NCI-H128 (cell line): ENCODE results near the gene KCNT1.

Experiments used
- DNase-seq: peaks from one replicate; lab custom pipeline; 2025; ENCODE audit not compliant: unreplicated experiment; lab: John Stamatoyannopoulos, UW

The KCNT1 gene

DNA sequence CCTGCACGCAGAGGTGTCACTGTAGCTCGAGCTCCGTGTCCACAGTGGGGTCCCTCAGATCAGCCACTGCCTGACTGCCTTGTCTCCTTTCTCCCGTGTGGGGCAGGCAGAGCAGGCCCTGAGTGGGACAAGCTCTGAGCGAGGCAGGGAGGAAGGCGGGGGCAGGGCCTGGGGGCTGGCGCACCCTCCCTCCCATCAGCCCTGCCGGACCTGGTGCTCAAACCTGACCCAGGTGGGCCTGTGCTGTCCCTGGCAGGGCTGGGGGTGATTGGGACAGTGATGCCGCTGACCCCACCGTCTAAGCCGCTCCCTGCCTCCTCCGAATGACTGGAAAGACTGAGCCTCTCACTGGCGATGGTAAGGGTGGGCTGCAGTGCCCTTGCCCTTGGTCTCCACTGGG is 60.9 kb downstream of the KCNT1 start:
- DNase-seq: no peak

GRCh38 chr9:135763716-135764446 is 61.9 kb downstream of the KCNT1 start:
- DNase-seq: no peak

GRCh38 chr9:135764731-135765130 is 62.7 kb downstream of the KCNT1 start:
- no peak for DNase-seq

- no peak for DNase-seq
Observed at GRCh38 chr9:135765416-135765815, 63.4 kb downstream of the KCNT1 start.

- no peak for DNase-seq
Observed at GRCh38 chr9:135766251-135766650, 64.3 kb downstream of the KCNT1 start.

DNA sequence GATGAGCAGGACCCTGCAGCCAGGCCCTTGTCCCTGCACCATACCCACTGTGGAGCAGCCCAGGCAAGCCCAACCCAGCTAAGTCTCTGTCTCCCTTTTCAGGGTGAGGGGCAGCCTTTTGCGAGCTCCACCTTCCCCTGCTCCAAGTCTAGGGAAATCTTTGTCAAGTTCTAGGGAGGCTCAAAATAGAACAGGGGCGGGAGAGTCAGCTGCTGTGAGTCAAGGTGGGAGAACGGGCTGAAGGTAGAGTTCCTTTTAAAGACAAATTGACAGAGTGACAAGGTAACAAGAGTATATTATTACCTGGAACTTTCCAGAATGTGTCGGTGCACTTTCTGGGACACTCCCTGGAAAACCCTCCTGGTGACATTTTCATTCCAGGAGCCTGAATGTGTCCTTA is 64.7 kb downstream of the KCNT1 start:
- DNase-seq: no peak

GRCh38 chr9:135768516-135769218 is 66.7 kb downstream of the KCNT1 start:
- no peak for DNase-seq

- no peak for DNase-seq
Observed at GRCh38 chr9:135769489-135770202, 67.7 kb downstream of the KCNT1 start.

DNA sequence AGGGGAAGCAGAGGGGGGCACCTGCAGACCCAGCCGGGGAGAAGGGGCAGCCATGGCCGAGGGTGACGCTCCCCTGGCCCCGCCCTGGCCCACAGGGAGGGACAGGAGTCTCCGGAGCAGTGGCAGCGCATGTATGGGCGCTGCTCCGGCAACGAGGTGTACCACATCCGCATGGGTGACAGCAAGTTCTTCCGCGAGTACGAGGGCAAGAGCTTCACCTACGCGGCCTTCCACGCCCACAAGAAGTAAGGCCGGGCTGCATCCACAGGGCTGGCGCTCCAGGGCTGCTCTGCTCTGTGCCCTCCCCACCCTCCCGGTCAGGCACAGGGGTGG is 68.2 kb downstream of the KCNT1 start:
- DNase-seq: no peak

DNA sequence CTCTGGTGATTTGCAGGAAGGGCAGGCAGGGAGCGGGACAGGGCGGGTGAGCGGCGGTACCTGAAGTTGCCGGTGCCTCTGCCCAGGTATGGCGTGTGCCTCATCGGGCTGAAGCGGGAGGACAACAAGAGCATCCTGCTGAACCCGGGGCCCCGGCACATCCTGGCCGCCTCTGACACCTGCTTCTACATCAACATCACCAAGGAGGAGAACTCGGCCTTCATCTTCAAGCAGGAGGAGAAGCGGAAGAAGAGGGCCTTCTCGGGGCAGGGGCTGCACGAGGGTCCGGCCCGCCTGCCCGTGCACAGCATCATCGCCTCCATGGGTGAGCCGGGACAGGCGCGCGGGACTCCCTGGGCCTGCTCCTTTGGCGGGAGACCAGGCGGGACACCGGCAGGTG is 68.8 kb downstream of the KCNT1 start:
- no peak for DNase-seq

DNA sequence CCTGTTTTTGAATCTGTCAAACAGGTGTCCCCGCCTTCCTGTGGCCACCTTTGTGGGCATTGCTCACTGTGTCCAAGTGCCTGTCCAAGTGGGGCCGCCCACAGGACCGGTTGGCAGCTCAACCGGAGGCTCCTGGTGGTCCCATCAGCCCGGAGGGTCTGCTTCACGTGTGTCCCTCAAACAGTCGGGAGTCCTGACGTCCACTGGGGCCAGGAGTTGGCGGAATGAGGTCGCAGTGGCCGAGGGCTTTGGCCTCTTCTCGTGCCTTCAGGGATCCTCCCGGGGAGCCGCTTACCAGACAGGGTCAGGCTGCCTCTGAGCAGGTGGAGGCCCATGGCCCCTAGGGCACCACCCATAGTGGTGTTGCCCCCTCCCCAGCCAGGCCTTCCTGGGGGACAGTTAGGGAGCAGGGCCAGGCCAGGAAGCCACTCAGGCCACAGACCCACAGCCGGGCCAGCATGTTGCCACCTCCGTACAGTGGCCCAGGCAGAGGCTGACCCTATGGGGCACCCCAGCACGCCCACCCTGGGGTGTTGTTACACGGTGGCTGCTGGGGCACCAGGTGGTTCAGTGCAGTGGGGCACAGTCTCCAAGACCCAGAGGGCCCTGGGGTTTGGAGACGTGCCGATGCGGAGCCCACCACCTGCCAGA is 69.5 kb downstream of the KCNT1 start:
- DNase-seq: no peak

DNA sequence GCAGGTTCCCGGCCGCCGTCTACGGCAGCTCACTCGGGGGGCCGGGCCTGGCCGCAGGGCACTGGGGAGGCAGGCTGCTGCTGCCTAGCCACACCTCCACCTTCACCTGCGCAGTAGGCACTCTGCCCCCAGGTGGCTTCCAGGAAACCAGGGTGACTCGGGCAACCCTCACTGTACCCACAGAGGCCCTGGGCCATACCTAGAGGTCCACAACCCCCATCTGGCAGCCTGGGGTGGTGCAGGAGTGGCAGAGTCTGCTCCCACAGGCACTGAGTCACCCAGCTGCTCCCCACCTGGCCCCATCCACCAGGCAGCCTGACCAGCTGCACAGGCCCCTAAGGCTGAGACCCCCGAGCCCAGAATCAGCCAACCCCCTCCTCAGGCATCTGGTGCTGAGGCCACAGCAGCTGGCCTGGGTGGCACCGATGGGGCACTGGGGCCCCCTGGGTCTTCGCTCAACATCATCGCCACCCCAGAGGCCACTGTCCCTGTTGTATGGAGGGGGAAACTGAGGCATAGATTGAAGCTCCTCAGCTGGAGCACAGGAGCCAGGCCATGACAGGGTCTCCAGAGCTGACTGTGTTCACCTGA is 70.2 kb downstream of the KCNT1 start:
- no peak for DNase-seq

DNA sequence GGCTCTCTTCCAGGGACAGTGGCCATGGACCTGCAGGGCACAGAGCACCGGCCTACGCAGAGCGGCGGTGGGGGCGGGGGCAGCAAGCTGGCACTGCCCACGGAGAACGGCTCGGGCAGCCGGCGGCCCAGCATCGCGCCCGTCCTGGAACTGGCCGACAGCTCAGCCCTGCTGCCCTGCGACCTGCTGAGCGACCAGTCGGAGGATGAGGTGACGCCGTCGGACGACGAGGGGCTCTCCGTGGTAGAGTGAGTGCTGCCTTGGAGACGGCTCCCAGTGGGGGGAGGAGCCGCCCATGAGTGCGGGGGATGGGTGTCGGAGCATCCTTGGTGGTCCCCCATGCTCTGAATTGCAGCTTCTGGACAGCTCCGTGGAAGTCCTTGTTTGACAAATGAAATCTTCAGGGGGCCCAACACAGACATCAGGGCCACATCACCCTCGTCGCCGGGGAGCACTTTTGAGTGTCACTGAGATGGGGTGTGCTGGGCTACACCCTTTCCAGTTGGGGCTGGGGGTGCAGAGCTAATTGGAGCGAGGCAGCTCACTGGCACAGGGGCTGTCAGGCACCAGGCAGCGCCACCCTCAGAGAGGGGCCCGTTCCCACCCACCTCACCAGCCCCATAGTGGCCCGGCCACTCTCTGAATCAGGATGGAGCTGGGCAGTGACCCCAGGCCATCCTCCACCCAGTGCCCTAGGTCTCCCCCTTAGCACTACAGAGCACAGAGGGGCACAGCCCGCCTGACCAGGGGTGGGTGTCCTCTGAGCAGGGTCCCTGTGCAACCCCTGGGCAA is 70.9 kb downstream of the KCNT1 start:
- DNase-seq: no peak

DNA sequence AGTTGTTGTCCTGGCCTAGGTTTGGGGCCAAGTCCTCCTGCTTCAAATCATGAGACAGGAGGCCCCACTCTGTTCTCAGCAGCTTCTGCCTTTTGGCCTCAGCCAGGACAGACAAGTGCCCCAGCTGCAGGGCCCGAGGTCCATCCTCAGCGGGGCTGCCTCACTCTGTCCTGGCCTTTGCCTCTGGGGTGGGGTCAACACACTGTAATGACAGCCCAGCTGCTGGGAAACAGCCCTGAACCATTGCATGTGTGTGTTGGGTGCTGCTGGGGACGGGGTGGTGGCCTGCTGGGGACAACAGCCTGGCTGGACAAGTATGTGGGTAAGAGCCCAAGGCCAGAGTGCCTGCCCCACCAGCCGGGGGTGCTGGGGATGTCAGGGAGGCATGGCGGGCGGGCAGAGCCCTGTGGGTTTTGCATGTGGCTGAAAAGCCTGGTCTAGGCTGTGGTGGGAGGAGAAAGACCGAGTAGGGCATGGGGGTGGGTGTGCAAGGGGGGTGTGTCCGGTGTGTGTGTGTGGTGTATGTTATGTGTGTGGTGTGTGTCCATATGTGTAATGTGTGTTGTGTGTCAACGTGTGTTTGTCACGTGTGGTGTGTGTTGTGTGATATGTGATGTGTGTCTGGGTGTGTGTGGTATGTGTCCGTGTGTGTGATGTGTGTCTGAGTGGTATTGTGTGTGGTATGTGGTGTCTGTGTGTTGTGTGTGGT is 71.7 kb downstream of the KCNT1 start:
- DNase-seq: no peak

DNA sequence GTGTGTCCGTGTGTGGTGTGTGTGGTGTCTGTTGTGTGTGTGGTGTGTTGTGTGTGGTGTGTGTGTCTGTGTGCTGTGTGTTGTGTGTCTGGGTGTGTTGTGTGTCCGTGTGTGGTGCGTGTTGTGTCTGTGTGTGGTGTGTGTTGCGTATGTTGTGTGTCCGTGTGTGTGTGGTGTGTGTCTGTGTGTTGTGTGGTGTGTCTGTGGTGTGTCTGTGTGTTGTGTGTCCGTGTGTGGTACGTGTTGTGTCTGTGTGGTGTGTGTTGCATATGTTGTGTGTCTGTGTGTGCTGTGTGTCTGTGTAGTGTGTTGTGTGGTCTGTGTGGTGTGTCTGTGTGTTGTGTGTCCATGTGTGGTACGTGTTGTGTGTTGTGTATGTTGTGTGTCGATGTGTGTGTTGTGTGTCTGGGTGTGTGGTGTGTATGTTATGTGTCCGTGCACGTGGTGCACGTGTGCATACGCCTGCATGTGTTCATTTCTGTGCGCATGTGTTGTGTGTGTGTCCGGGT is 72.3 kb downstream of the KCNT1 start:
- DNase-seq: no peak

GRCh38 chr9:135774794-135775525 is 73.0 kb downstream of the KCNT1 start:
- no peak for DNase-seq

GRCh38 chr9:135775911-135776310 is 73.9 kb downstream of the KCNT1 start:
- DNase-seq: no peak

DNA sequence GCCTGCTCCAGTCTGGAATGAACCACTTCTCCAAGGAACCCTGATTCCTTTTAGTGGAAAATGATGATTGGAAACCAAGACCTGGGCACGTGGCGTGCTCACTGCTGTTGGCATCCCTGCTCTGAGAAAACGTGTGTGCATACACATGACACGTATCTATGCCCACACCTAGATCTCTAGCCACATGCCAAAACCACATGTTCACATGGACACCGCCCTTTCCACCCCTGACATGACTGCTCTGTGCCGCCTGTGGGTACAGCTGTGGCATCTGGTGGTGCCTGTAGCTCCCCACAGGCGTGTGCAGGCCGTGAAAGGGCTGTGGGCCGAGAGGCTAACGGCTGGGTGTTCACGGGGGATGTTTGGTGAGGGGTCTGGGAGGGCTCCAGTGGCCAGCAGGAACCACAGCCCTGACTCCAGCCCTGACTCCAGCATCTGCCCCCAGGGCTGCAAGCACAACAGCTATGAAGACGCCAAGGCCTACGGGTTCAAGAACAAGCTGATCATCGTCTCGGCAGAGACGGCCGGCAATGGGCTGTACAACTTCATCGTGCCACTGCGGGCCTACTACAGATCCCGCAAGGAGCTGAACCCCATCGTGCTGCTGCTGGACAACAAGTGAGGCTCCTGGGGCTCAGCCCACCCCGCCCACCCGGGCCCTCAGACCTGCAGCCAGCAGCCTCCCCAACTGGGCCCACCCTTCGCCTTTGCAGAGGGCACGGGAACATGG is 75.1 kb downstream of the KCNT1 start:
- DNase-seq: no peak
